Measurements from ENCODE around the gene NUDT14. TPM values are rescaled to one million over a fixed set of nuclear protein-coding genes. Genes with fewer than 3 reads are reported as not detected.

NUDT14 gene
- total and polyA plus RNA-seq, 2 experiments from 2014 or later: 14.8 to 38.4 TPM

DNA sequence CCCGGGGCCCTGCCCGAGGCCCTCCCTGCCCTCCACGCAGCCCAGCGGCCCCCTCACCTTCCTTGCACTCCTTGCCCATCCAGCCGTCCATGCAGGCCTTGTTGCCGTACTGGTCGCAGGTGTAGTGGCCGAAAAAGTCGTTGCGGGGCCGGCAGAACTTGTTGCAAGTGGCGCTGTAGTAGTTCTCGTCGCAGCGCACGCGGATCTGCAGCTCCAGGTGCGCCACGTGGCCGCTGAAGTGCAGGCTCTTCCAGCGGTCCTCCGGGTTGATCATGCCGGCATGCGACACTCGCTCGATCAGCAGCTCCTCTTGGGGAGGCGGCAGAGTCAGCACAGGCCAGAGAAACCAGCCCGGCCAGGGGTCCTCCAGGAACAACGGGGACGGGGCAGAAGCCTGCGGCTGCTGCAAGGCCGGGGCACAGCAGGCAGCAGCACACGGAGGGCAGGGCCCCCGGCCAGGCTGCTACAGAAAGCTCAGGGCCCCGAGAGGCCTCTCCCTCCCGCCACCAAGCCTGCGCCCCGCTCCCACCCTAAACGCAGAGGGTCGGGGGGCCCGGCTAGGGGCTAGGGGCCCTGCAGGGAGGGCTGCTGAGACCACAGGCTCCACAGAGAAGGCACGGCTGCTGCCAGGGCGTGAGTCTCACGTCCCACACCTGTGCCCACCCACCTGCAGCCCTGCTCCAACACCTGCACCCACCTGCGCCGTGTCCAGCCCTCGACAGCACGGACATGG is 25.3 kb downstream of the NUDT14 start (continued):
- no peak for TF ChIP-seq ZNF331 (CRISPR knock-in tag; IDR thresholded peaks at IDR 0.05; ENCODE audit: low read depth)
- TF ChIP-seq, protein P1, sequence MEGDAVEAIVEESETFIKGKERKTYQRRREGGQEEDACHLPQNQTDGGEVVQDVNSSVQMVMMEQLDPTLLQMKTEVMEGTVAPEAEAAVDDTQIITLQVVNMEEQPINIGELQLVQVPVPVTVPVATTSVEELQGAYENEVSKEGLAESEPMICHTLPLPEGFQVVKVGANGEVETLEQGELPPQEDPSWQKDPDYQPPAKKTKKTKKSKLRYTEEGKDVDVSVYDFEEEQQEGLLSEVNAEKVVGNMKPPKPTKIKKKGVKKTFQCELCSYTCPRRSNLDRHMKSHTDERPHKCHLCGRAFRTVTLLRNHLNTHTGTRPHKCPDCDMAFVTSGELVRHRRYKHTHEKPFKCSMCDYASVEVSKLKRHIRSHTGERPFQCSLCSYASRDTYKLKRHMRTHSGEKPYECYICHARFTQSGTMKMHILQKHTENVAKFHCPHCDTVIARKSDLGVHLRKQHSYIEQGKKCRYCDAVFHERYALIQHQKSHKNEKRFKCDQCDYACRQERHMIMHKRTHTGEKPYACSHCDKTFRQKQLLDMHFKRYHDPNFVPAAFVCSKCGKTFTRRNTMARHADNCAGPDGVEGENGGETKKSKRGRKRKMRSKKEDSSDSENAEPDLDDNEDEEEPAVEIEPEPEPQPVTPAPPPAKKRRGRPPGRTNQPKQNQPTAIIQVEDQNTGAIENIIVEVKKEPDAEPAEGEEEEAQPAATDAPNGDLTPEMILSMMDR (conservative IDR thresholded peaks at IDR 0.05; ENCODE audit: low read depth in 2 of 2): no peak
- TF ChIP-seq ZNF114 (CRISPR knock-in tag; IDR thresholded peaks at IDR 0.05): no peak
- no peak for TF ChIP-seq NANOG (IDR thresholded peaks at IDR 0.05; ENCODE audit: borderline replicate concordance)
- TF ChIP-seq JUNB (IDR thresholded peaks at IDR 0.05; ENCODE audit: unreplicated experiment): no peak
- TF ChIP-seq POLR2AphosphoS5 (IDR thresholded peaks at IDR 0.05; ENCODE audit: low read depth): no peak
- TF ChIP-seq EZH2phosphoT487 (IDR thresholded peaks at IDR 0.05; ENCODE audit: unreplicated experiment): no peak
- TF ChIP-seq CREB1 (CRISPR knock-in tag; IDR thresholded peaks at IDR 0.05; ENCODE audit: low read depth): no peak
- TF ChIP-seq STAT1 (IDR thresholded peaks at IDR 0.05; ENCODE audit: unreplicated experiment): no peak
- no peak for TF ChIP-seq EZH2 (IDR thresholded peaks at IDR 0.05; ENCODE audit: low read depth, unreplicated experiment)

- Histone ChIP-seq H3K4me1 (ENCODE audit: insufficient read depth) (no peaks in the 10 kb centered on the region), H3K27ac (ENCODE audit: low read depth) (no peak overlapping the region), H3K36me3 (ENCODE audit: insufficient read depth) (no peaks in the 10 kb centered on the region), H3F3A (replicated peaks; ENCODE audit: low read depth) (no peaks in the 10 kb centered on the region), H3K9me2 (ENCODE audit: insufficient read depth) (no peaks in the 10 kb centered on the region), H3K4me2 (no peak overlapping the region), H4K20me1 (replicated peaks; ENCODE audit: insufficient read depth) (no peaks in the 10 kb centered on the region), H3K79me2 (replicated peaks; ENCODE audit: insufficient read depth) (no peaks in the 10 kb centered on the region), H3K4me3 (no peak overlapping the region), H2AFZ (no peak overlapping the region), H3K27me3 (ENCODE audit: insufficient read depth) (no peaks in the 10 kb centered on the region)
- Mint-ChIP-seq H3K9me3 (no peaks in the 10 kb centered on the region), H3K27me3 (ENCODE audit: insufficient read depth, low read depth, poor library complexity) (peaks cover 12% of the 10 kb centered on the region), H3K4me1 (peaks cover 2% of the 10 kb centered on the region; the same call in 1 of the 3 replicates), H3K27ac (no peak overlapping the region), H3K36me3 (ENCODE audit: low read depth) (no peaks in the 10 kb centered on the region), H3K4me3 (no peak overlapping the region)
- DNase-seq (ENCODE audit: low spot score) (no peak), ATAC-seq (peak; percentile 33)
- TF ChIP-seq ZNF331 (CRISPR knock-in tag; IDR thresholded peaks at IDR 0.05; ENCODE audit: low read depth) (no peak), CREB1 (CRISPR knock-in tag; IDR thresholded peaks at IDR 0.05; ENCODE audit: low read depth) (no peak)
- TF ChIP-seq, protein P2, sequence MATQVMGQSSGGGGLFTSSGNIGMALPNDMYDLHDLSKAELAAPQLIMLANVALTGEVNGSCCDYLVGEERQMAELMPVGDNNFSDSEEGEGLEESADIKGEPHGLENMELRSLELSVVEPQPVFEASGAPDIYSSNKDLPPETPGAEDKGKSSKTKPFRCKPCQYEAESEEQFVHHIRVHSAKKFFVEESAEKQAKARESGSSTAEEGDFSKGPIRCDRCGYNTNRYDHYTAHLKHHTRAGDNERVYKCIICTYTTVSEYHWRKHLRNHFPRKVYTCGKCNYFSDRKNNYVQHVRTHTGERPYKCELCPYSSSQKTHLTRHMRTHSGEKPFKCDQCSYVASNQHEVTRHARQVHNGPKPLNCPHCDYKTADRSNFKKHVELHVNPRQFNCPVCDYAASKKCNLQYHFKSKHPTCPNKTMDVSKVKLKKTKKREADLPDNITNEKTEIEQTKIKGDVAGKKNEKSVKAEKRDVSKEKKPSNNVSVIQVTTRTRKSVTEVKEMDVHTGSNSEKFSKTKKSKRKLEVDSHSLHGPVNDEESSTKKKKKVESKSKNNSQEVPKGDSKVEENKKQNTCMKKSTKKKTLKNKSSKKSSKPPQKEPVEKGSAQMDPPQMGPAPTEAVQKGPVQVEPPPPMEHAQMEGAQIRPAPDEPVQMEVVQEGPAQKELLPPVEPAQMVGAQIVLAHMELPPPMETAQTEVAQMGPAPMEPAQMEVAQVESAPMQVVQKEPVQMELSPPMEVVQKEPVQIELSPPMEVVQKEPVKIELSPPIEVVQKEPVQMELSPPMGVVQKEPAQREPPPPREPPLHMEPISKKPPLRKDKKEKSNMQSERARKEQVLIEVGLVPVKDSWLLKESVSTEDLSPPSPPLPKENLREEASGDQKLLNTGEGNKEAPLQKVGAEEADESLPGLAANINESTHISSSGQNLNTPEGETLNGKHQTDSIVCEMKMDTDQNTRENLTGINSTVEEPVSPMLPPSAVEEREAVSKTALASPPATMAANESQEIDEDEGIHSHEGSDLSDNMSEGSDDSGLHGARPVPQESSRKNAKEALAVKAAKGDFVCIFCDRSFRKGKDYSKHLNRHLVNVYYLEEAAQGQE (IDR thresholded peaks at IDR 0.05; ENCODE audit: unreplicated experiment): peak; percentile 38
Measured at GRCh38 chr14:105155071-105155651, 26.0 kb downstream of the NUDT14 start.
